Left lung (tissue), 10 donors: Measurements from ENCODE around the gene NDUFA3. TPM values are rescaled to one million over a fixed set of nuclear protein-coding genes. Genes with fewer than 3 reads are reported as not detected.

Experiments used
- ATAC-seq: fragments of 200-7000 bp; cut with Tn5 transposase; one replicate; pipeline ENCODE4 v1.9.1; 2020; ENCODE audit warnings: moderate library complexity
- DNase-seq, 4 donors: peaks; one replicate each; pipeline ENCODE4 v3.0.0-alpha.2; 2013 to 2020
- H3K27ac ChIP-seq, 2 donors: fragments of 200-600 bp; sonication (generic) in 1 of 2; one replicate each; pipeline versions ENCODE4 v1.5.0 to v1.8.0; 2020 to 2021
- H3K27me3 ChIP-seq, 2 donors: fragments of 200-600 bp; sonication (generic) in 1 of 2; one replicate each; pipeline versions ENCODE4 v1.5.0 to v1.8.0; 2020 to 2021
- H3K36me3 ChIP-seq, 2 donors: fragments of 200-600 bp; sonication (generic) in 1 of 2; one replicate each; pipeline versions ENCODE4 v1.5.0 to v1.8.0; 2020 to 2021
- H3K4me1 ChIP-seq, 2 donors: fragments of 200-600 bp; one replicate each; pipeline ENCODE4 v1.8.0; 2021
- H3K4me3 ChIP-seq, 2 donors: fragments of 200-600 bp; sonication (generic) in 1 of 2; one replicate each; pipeline versions ENCODE4 v1.5.0 to v1.8.0; 2020 to 2021; ENCODE audit warnings: mild to moderate bottlenecking in 1 of 2
- H3K9me3 ChIP-seq, 2 donors: fragments of 200-600 bp; sonication (generic) in 1 of 2; one replicate each; pipeline versions ENCODE4 v1.5.0 to v1.8.0; 2020 to 2021
- intact Hi-C, 2 donors: fragments of 100-400 bp; cut with DNase I; formaldehyde crosslinking; loops; one replicate each; pipeline versions ENCODE4 v1.11.2 to v1.14.2; 2022
- polyA plus RNA-seq, 6 donors: library from polyadenylated mRNA; unstranded; fragments of 120-200 nt; gene quantifications; one replicate each; pipeline ENCODE4 v1.2.1, GENCODE V29; 2013; ENCODE audit not compliant: insufficient read length in 6 of 6
- total RNA-seq, 2 donors: library from RNA; stranded (reverse); fragmentation: NEBNext Ultra II Directional; extraction: Animal tissue kit (Norgen Biotek cat#: 25700); gene quantifications; one replicate each; pipeline ENCODE4 v1.2.1, GENCODE V29; 2021
- TF ChIP-seq, protein P1 (sequence below), 2 donors: fragments of 200-600 bp; sonication (generic) in 1 of 2; IDR thresholded peaks; one replicate each; pipeline versions ENCODE4 v1.5.0 to v1.8.0; 2021; ENCODE audit warnings: antibody characterized with exemption in 2 of 2
- donor health status: DM: no; HTN: yes; CAD: no.
- donor health status: DM: no; HTN: no; CAD: no.

Gene NDUFA3
- total and polyA plus RNA-seq, 8 donors: 60.4 to 126 (median 96.6) TPM

DNA sequence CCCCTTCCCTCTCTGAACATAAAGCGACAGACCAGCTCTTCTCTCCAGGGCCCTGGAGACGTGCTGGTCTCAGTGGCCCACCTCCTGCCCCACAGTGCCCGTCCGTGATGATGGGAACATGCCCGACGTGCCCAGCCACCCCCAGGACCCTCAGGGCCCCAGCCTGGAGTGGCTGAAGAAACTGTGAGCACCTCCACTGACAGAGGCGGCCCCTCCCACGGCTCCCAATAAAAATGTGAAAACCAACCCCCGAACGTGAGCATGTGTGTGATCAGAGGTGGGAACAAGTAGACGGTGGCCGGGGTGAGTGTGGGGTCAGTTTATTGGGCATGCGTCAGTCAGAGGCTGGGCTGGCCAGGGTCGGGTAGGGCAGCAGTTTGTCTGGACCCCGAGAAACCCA is 4.1 kb downstream of the NDUFA3 start:
- no peak overlapping the region for H3K4me3 ChIP-seq
- H3K4me1 ChIP-seq: peaks cover 8 to 25% of the 10 kb centered on the region in 2 donors
- TF ChIP-seq, protein P1, sequence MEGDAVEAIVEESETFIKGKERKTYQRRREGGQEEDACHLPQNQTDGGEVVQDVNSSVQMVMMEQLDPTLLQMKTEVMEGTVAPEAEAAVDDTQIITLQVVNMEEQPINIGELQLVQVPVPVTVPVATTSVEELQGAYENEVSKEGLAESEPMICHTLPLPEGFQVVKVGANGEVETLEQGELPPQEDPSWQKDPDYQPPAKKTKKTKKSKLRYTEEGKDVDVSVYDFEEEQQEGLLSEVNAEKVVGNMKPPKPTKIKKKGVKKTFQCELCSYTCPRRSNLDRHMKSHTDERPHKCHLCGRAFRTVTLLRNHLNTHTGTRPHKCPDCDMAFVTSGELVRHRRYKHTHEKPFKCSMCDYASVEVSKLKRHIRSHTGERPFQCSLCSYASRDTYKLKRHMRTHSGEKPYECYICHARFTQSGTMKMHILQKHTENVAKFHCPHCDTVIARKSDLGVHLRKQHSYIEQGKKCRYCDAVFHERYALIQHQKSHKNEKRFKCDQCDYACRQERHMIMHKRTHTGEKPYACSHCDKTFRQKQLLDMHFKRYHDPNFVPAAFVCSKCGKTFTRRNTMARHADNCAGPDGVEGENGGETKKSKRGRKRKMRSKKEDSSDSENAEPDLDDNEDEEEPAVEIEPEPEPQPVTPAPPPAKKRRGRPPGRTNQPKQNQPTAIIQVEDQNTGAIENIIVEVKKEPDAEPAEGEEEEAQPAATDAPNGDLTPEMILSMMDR (IDR thresholded peaks at IDR 0.05): no peak
- intact Hi-C loops: no loop called here
- H3K27me3 ChIP-seq: no peaks in the 10 kb centered on the region
- H3K36me3 ChIP-seq: peaks cover 0 to 66% of the 10 kb centered on the region in 2 donors
- DNase-seq (peak in 2 of 4 donors; percentile 11 to 53), ATAC-seq (no peak)
- H3K27ac ChIP-seq: no peak overlapping the region
- H3K9me3 ChIP-seq: no peaks in the 10 kb centered on the region

DNA sequence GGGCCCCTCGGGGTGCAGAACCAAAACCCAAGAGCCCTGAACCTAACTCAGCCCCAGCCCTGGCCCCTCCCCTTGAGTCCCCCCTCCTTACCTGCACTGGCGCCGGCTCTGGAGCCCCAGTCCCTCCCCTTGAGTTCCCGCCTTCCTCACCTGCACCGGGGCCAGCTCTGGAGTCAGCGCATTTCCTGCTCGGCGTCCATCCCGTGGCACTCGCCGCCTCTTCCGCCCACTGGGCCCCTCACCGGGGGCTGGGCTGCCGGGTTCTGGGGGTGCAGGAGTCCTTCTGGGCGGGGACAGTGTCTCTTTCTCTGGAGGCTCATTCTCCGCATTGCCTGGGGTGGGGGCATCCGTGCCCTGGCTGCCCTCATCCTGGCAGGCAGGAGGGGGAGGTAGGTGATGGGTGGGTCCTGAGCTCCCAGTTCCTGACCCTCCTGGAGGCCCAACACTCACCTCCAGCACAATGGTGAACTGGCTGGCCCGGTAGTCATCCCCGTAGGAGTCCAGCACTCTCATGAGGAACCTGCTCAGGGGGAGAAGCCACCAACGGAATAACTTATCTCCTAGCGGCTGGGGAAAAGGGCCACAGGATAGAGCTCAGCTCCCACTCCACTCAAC is 5.3 kb downstream of the NDUFA3 start:
- TF ChIP-seq, protein P1 (IDR thresholded peaks at IDR 0.05): no peak
- peaks cover 0 to 76% of the 10 kb centered on the region in 2 donors for H3K36me3 ChIP-seq
- no peak overlapping the region for H3K4me3 ChIP-seq
- peaks cover 4 to 18% of the 10 kb centered on the region in 2 donors for H3K4me1 ChIP-seq
- ATAC-seq (no peak), DNase-seq (peak in 1 of 4 donors; percentile 29)
- intact Hi-C loops: no loop called here
- H3K27ac ChIP-seq: no peak overlapping the region
- no peaks in the 10 kb centered on the region for H3K27me3 ChIP-seq
- H3K9me3 ChIP-seq: no peaks in the 10 kb centered on the region

DNA sequence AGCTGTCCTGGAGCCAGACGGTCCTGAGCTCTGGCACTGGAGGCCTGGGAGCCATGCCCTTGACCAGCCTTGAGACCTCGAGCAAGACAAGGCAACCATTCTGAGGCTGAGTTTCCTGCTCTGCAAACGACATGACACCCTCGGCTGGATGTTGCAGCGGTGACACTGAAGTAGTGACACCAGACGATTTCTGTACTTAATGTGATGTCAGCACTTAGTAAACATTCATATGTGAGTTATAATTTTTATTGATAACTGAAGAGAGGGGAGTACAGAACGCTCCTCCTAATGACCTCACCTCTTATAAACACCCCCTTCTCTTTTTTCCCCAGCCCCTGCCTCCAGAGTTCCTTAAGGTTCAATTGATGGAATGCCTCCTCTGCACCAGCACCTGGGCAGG is 5.8 kb downstream of the NDUFA3 start:
- ATAC-seq (no peak), DNase-seq (no peak)
- Histone ChIP-seq H3K4me3 (no peak overlapping the region), H3K27ac (no peak overlapping the region), H3K27me3 (no peaks in the 10 kb centered on the region), H3K4me1 (peaks cover 4 to 13% of the 10 kb centered on the region in 2 donors), H3K9me3 (no peaks in the 10 kb centered on the region), H3K36me3 (peaks cover 0 to 76% of the 10 kb centered on the region in 2 donors)
- intact Hi-C loops: no loop called here
- TF ChIP-seq, protein P1 (IDR thresholded peaks at IDR 0.05): no peak

DNA sequence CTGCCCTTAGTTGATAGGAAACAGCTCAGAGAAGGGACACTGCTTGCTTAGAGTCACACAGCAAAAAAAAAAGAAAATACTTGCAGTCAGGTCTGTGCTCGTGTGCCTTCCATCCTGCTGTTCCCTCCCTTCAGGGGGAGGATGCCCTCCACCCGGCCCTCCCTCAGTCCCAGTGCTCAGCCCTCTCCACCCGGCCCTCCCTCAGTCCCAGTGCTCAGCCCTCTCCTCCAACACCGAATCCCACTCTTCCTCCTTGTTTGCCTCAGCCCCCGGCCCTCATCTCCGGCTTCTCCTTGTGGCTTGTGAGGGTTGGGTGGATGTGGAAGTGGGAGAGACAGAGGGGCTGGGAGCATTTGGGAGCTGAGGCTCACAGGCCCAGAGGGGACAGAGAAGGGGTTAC is 7.0 kb downstream of the NDUFA3 start:
- TF ChIP-seq, protein P1 (IDR thresholded peaks at IDR 0.05): no peak
- peaks cover 0 to 76% of the 10 kb centered on the region in 2 donors for H3K36me3 ChIP-seq
- H3K4me3 ChIP-seq: no peak overlapping the region
- intact Hi-C loops: no loop called here
- H3K27me3 ChIP-seq: no peaks in the 10 kb centered on the region
- H3K4me1 ChIP-seq: peaks cover 7 to 13% of the 10 kb centered on the region in 2 donors
- ATAC-seq (no peak), DNase-seq (no peak)
- no peak overlapping the region for H3K27ac ChIP-seq
- H3K9me3 ChIP-seq: no peaks in the 10 kb centered on the region

DNA sequence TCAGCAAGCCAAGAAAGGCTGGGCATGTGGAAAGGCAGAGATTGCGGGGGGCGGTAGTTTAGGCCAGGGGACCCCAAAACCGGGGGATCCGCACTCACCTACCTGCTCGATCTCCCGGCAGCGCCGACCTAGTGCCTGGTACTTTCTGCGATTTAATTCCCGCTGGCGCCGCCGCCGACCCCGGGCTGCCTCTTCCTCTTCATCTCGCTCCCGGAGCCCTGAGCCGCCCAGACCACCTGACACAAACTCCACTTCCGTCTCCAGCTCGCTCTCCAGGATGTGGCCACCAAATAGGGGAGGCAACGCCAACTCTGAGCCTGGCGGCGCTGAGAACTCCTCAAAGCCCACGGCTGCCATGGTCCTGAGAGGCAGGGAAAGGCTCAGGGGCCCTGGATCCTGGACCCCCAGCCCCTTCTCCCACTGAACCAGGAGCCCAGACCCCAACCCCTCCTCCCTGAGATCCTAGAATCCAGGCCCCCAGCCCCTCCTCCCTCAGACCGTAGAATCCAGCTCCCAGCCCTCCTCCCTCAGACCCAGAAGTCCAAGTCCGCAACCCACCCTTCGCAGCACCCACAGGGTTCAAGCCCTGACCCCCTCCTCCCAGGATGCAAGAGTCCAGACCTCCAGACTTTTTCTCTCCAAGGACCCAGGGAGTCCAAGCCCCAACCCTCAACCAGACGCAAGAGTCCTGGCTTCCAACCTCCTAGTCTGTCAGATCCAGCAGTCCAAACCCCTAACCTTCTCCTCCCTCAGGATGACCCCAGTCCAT is 11.9 kb downstream of the NDUFA3 start:
- Histone ChIP-seq H3K36me3 (peaks cover 0 to 46% of the 10 kb centered on the region in 2 donors), H3K27me3 (no peaks in the 10 kb centered on the region), H3K4me1 (peaks cover 13 to 25% of the 10 kb centered on the region in 2 donors), H3K9me3 (no peaks in the 10 kb centered on the region), H3K4me3 (peak overlapping the region; percentile 86), H3K27ac (peak overlapping the region; percentile 89 to 92)
- TF ChIP-seq, protein P1 (IDR thresholded peaks at IDR 0.05): no peak
- ATAC-seq (peak; percentile 57), DNase-seq (peak in 2 of 4 donors; percentile 69 to 86)
- intact Hi-C loops: no loop called here
